Measurements from ENCODE around the gene VWA8. TPM values are rescaled to one million over a fixed set of nuclear protein-coding genes. Genes with fewer than 3 reads are reported as not detected.
"Not testable (repeated sequence)": the region's sequence is repeated elsewhere in the genome, so short reads cannot be mapped to it uniquely, and the experiment has no call there.

The VWA8 gene
- total RNA-seq, 1 donor from 2014 or later, result 37.1 TPM

DNA sequence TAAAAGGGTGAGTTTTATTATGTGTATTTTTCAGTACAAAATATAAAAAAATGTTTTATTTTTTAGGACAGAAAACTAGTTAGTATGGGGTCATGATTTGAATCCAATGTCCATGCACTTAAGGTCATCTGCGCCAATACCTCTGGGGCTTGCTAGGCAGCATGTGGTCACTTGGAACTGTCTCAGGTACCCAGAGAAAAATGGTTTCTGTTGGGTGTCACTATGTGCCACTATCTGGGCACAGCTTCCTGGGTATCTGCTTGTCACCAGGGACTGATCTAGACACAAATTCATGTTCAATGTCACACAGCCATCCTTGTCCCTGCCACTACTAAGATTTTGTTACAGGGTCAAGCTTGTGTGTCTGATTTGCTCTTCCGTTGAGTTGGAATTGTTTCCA, 403.2 kb downstream of the VWA8 start:
- no peak for DNase-seq (ENCODE audit: low spot score)

DNA sequence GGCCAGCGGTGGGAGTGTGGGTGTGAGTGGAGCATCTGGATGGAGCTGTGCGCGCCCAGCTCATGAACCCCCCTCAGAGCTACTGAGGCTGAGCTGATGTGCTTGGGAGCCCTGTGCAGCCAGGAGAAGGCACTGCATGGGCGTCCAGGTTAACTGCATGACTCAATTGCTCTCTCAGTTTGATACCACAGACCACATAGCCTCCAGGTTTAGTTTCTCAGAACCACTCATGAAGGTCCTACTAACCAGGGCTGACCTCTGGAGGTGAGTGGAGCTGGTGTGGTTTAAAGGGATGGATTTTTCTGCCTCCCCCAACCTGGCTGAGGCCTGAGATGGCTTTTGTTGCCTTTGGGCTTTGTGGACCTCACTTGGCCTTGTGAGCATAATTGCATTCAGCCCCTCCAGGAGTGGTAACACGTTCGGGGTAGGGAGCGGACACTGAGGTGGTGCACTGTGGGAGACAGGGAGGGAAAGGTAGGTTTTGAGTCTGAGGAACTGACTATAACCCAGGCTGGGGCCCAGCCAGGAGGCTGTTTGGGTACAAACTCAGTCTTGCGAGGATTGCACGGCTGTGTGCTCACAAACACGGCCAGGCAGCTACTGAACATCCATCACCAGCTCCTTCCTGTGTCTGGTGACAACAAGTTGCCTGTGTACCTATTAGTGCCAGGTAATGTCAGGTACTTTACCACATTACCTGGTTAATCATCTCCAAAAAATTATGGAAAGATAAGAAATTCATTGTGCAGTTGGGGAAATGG, 406.1 kb downstream of the VWA8 start:
- DNase-seq (ENCODE audit: low spot score), result no peak

DNA sequence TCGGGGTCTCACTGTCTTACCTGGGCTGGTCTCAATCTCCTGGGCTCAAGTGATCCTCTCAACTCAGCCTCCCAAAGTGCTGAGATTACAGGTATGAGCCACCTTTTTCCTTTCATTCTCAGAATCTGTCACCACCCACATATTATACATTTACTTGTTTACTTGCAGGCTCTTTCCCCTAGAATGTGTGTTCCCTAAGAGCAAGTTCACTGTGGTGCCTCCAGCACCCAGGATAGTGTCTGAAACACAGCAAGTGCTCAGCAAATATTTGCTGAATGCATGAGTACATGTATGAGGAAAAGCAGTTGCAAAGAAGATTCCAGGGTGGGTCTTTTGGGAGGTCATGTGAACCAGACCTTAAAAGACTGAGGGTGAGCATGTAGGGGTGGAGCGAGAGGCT, 406.7 kb downstream of the VWA8 start:
- no peak for DNase-seq (ENCODE audit: low spot score)

DNA sequence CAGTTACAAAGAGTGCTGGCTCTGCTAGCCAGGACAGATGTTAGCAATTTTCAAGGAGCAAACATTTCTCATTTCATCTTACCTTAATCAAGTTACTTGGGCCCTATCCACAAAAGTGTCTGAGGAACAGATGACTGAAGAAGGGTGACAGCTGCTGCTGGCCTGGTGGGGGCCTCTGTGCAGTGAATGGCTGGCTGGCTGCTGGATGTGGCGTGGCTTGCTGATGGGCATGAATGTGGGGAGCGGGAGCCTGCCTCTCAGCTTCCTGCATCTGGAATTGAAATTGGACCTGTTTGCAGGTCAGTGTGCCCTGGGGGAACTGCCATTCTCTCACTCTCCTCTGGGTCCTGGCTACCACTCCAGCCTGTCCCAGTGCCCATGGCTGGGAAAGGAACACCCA, 408.9 kb downstream of the VWA8 start:
- no peak for DNase-seq (ENCODE audit: low spot score)

DNA sequence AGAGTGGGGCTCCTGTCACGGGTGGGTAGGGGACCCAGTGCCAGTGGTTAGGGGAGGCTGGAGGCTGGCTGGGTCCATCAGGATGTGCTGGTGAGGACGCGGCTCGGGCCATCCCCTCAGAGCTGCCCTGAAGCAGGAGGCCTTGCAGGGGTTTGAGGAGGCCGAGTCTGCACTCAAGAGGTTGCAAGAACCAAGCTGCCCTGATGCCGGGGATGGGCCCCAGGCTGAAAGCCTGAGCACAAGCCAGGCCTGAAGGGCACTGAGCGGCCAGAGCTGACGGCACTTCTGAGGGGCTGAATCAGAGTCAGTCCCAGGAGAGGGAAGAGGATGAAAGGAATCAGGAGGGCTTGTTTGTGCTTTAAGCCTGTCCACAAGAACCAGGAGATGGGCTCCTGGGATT, 410.6 kb downstream of the VWA8 start:
- DNase-seq (ENCODE audit: low spot score), result no peak

DNA sequence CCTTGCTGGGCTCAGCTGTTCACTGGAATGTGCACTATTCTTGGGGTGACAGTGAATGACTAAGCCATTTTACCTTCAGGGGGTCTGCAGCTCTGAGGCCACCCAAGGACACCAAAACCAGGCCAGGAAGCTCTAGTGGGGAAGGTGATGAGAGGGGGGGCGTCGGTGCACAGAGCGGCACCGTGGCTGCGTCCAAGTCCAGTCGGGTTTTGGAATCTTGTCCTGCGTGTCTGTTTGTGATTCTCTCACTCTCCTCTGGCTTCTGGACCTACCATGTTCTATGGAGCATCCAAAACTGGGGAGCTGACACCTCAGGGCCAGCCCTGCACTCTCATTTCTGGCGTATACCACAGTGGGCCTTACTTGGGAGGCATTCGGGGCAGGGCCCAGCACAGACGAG, 411.4 kb downstream of the VWA8 start:
- DNase-seq (ENCODE audit: low spot score), result no peak

DNA sequence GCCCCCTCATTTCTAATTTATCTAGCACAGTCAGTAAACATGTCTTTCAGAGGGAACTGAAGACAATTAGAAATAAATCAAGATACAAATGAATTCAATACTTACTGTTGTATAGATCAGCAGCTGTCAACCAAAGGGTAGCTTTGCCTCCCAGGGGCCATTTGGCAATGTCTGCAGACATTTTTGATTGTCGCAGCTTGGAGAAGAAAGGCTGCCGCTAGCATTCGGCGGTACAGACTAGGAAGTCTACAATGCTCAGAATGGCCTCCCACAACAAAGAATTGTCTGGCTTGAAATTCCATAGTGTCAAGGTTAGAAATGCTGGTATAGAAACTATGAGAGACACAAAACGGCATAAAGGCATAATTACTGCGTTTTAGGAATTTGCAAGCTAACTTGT, 412.0 kb downstream of the VWA8 start:
- no peak for DNase-seq (ENCODE audit: low spot score)

DNA sequence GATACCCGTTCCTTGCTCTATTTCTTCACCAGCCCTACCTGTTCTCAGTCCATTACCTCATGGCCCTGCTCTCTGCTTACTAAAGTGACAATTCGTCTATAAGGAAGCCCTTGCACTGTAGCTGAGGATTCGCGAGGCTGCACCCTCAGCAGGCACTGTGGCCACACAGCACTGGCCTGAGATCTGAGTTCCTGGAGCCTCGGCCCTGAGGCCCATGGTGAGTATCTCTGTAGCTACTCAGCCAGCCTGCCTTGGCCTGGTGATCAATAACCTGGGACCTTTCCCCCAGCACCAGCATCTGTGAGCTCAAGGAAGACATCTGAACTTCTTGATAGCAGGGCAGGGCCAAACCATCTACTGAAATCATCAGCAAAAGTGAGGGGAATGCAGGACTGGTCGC, 412.9 kb downstream of the VWA8 start:
- DNase-seq (ENCODE audit: low spot score), result no peak

DNA sequence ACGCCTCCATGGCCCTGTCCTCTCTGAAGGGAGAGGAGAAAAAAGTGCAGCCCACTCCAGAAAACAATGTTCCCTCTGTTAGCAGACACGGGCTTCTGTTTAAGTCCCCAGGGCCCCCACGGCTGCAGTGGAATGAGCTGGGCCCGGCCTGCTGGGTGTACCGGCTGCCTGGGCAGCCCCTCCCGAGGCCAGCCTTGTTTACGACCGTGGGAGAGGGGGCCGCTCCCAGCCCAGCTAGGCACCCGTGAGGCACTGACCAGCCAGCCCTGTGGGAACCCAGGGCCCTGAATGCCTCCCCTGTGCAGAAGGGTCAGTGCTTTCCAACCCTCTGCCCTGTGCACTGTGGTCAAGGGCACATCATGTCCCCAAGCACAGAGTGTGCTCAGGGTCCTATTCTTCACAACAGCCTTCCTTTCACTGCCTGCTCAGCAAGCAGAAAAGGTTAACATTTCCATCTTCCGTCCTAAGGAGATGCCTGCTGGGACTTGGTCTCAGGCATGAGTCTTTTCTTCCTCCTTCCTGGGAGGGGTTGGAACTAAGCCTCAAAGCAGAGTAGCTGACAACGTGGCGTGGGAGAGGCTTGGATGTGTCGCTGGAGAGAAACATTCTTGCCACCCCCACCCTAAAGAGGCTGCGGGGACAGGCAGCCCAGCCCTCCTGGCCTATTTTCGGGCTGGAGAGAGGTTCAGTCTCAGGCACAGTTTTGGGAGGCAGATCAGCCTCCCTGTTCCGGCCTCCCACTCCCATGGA, 413.5 kb downstream of the VWA8 start:
- DNase-seq (ENCODE audit: low spot score), result no peak

DNA sequence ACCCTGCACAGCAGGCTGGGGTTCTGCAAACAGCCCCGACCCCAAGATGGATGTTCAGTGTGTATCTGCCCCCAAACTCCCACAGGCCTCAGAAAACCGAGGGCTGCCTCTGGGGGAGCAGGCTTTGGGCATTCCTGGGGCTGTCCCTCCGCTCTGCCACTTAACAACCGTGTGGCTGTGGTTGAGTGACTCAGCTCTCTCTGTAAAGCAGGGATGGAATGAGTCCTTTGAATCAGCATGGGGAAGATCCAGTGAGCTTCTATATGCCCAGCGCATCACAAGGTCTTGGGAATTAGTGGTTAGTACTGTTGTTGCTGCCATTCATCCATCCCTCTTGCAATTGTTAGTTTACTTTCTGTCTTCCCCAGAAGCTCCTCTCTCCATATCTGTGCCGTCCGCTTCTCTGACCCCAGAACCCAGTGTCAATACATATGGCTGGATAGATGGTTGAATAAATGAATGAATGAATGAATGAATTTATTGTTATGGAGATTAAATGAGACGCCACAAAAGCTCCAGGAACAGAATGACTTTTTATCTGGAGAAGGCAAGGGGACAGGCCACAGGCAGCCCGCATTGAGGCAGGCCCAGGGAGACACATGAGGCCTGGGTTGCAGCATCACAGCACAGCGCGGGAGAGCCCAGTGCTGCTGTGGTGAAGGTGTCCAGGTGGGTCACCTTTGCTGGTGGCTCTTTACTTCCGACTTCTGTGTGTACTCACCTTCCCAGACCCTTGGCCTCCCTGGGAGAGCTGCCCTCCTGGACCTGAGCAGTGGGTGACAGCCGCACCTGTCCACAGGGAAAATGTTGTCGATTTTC, 414.3 kb downstream of the VWA8 start:
- no peak for DNase-seq (ENCODE audit: low spot score)

DNA sequence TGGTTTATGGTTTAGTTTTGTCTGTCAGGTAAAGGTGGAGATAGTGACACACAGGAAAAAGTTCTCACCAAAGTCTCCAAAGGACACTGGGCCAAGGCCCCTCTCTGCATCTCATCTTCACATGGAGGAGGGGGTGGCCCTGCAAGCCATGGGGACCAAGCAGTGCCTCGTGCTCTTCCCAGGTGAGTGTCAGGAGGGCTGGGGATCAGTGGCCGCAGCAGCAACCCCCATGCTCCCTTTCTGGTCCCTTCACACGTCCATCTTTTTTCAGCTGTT, 415.5 kb downstream of the VWA8 start:
- DNase-seq (ENCODE audit: low spot score), result no peak

DNA sequence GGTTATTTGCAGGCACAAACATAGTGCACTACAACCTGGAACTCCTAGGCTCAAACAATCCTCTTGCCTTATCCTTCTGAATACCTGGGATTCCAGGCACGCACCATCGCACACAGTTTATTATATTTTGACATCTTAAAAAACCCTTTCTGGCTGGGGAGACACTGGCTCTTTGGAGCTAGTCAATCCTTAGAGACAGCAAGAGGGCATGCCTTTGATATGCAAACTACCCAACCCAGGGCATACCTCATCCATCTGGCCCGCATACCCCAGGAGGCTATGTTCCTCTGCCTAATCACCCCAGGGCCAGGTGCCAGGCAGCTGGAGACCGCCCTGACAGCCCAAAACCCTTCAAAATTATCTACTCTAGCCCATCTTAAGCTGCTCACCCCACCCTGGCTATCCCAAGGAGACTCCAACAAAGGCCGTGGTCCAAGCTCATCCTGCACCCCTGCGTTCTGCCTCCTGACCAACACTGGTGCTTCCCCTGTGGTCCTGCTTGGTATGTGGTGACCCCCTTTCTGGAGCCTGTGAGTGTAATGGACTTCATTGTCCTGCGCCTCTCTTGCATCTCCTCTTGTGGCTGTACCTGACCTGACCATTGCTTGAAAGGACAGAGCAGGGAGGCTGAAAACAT, 417.1 kb downstream of the VWA8 start:
- no peak for DNase-seq (ENCODE audit: low spot score)

DNA sequence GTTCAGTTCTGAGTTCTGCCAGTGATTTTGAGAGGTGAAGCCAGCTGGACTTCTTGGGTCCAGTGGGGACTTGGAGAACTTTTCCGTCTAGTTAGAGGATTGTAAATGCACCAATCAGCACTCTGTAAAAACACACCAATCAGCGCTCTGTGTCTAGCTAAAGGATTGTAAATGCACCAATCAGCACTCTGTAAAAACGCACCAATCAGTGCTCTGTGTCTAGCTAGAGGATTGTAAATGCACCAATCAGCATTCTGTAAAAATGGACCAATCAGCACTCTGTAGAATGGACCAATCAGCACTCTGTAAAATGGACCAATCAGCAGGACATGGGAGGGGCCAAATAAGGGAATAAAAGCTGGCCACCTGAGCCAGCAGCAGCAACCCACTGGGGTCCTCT, 418.1 kb downstream of the VWA8 start:
- DNase-seq (ENCODE audit: low spot score), result not testable (repeated sequence)

DNA sequence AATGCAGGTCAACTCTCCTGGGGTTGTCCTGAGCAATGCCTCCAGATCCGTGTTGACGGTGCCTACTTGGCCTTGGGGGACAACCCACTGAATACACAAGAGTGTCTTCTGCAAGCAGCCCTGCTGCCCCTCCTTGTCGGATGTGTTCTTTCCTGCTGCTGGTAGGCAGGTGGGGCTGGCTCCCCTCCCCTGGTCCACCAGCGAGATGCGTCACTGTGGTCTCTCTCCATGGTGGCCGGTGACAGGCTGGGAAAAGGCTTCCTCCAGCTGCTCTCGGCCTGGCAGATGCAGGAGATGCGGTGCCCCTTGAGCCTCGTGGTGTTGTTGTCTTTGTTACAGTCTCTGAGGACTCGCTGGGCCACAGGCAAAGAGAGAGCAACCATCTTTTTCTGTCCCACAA, 418.6 kb downstream of the VWA8 start:
- no peak for DNase-seq (ENCODE audit: low spot score)

DNA sequence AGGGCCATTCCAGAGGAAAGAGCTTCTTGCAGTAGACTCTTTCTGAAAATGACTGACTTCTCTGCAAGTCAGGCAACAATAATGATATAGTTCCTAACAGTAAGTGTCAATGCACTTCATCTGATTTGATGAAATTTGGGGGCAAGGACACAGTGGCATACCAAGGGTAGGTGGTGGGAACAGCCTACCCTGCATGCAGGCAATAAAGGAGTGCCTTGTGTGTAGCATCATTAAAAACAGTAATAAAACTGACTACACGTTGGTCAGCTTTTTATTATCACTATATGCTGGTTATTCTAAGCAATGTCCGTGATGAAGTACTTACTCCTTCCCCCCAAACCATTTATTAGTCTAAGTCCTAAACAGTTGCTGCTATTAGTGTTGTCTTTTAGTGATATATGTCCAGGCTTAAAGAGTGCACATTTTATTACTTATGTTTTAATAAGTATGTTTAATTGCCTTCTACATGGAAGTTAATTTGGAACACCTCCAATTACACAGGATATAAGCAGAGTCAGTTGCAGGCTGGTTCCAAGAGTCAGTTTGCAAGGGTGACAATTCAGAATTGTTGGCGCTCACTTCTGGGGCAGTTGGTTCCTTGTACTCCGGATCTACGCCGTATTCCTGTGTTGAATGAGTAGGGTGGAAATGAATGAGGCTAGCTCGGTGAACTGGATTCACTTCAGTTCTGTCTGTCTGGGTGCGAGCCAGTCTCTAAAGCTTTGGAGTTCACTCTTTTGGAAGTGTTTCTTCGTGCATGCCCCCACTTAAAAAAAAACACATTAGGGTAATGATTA, 419.6 kb downstream of the VWA8 start:
- no peak for DNase-seq (ENCODE audit: low spot score)

DNA sequence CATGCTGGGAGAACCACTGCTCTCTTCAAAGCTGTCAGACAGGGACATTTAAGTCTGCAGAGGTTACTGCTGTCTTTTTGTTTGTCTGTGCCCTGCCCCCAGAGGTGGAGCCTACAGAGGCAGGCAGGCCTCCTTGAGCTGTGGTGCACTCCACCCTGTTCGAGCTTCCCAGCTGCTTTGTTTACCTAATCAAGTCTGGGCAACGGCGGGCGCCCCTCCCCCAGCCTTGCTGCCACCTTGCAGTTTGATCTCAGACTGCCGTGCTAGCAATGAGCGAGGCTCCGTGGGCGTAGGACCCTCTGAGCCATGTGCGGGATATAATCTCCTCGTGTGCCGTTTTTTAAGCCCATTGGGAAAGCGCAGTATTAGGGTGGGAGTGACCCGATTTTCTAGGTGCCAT, 420.7 kb downstream of the VWA8 start:
- not testable (repeated sequence) for DNase-seq (ENCODE audit: low spot score)

DNA sequence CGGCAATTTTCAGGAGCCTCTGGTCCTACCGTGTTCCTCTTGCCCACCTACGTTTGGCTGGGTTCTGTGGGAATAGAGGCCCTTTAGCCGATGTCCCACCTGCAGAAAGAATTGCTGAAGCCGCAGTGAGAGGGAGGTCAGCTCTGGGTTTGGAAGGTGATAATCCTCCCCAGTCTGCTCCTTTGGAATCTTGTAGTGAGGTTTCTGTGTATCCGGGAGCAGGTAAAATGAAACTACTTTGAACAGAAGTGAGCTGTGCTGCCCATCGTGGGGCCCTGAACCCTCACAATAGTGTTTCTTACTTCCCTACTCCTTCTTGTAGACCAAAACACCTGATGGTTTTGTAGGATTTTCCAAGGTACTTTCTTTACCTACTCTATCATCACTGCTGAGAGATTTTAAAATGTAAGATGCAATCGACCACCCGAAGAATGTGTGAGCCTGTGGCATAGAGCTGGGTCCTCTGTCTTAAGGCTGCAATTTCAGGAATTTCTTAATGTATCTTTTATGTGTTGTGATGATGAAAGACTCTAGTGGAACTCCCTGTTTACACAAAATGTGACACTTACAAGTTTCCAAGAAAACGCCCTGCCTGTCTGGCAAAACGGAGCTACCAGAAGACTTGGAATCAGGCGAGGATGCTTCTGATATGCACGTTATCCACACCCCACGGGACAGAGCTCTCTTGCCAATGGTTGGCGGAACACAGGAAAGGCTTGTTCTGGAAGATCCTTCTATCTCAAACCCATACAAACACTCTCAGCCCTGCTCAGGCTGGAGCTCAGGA, 427.4 kb downstream of the VWA8 start:
- no peak for DNase-seq (ENCODE audit: low spot score)

DNA sequence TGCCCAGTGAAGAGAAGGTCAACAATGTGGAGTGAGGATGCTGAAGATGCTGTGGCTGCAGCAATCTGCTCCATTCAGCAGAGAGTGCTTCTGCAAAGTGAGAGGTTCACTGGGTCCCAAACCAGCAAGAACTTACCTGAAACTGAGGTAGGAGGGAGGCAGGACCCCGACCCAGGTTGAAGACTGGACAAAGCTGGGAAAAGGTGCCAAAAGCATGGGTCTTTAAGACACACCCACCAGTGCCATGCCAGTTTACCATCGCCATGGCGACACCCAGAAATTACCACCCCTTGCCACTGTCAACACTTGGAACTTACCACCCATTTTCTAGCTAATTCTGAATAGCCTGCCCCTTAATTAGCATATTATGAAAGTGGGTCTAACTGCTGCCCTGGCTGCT, 432.9 kb downstream of the VWA8 start:
- no peak for DNase-seq (ENCODE audit: low spot score)

DNA sequence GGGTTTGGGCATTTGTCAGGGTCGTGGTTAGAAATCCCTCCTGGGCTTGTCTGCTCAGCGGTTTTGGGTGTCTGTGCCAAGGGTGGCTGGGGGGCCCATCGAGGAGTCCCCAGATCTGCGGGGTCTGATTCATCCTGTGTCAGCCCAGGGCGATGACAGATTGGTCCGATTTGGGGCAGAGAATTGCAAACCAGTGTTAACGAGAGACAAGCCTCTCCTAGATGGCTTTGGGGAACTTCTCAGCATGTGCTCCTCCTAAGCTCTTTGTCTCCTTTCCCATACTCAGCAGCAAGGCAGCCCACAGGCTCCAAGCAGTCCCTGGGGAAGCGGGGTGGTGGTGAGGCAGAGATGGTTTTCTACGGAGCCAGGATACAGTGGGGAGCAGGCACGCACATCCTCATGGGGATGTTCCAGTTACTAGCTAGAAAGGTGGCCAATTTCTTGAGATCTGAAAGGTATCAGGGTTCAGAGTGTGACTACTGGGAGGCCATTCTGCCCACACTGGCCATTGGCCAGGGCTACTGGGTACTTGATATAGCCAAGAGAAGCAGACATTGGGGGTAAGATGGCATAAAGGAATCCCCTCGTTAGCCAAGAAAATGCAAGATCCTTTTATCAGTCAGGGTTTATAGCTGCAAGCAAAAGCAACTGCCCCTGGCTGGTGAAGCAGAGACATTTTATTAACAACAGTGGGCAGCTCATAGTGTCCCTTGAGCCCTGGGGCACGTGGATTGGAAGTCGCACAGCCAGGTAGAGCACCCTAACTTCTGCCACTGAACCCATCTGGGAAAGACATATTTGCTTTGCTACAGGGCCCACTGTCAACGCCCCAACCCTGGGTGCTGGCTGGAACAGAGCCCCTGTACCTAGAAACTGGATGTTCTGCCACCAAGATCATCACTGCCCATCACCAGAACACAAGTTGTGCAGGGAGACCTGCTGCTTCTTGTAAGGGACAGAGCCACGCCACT, 440.0 kb downstream of the VWA8 start:
- no peak for DNase-seq (ENCODE audit: low spot score)

Measured in mucosa of gallbladder (tissue), 1 donor.